ENCODE measurements around the gene TTLL12. TPM values are rescaled to one million over a fixed set of nuclear protein-coding genes. Genes with fewer than 3 reads are reported as not detected.
A peak's percentile ranks its signal among the peaks of the same experiment; 100 is the strongest.

The TTLL12 gene
- polyA plus RNA-seq, 4 donors: 20.8 to 31.6 (median 27.8) TPM

- DNase-seq (ENCODE audit: low read depth in 4 of 4, low spot score in 3 of 4): no peak
Measured at GRCh38 chr22:43216738-43217137, 29.8 kb upstream of the TTLL12 start.

DNA sequence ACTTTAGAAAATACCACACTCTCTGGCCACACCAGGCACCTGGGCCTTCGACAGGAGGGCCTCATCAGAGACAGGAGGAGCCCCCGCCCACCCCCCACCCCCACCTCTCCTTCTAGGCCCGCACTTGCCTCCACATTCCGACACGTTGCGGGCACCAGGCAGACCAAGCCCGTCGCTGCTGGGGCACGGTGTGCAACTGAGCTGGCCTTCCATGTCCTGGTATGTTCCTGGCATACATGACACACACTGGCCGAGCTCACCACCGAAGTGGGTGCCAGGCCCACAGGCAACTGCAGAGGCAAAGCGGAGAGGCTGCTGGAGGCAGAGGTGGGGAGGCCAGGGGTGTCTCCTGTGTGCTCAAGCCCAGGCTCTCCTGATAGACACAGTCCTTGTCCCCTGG, 27.0 kb upstream of the TTLL12 start:
- no peak for DNase-seq (ENCODE audit: low read depth in 4 of 4, low spot score in 3 of 4)

DNA sequence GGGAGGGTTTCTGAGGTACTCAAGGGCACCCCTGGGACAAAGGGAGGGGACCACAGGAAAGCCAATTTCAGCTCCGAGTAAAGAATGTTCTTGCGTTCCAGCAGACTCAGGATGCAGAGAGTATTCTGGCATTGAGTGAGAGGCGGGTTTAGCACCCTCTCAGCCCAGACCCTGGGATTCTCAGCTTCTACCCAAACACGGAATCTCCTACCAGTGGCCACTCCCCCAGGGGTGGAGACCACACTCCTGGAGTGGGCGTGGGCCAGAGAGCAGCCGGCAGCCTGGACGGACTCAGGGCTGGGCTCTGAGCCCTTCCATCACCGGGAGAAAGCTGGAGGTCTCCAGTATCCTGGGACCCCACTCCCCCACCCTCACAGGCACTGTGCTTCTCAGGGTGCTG, 26.1 kb upstream of the TTLL12 start:
- no peak for DNase-seq (ENCODE audit: low read depth in 4 of 4, low spot score in 3 of 4)

DNA sequence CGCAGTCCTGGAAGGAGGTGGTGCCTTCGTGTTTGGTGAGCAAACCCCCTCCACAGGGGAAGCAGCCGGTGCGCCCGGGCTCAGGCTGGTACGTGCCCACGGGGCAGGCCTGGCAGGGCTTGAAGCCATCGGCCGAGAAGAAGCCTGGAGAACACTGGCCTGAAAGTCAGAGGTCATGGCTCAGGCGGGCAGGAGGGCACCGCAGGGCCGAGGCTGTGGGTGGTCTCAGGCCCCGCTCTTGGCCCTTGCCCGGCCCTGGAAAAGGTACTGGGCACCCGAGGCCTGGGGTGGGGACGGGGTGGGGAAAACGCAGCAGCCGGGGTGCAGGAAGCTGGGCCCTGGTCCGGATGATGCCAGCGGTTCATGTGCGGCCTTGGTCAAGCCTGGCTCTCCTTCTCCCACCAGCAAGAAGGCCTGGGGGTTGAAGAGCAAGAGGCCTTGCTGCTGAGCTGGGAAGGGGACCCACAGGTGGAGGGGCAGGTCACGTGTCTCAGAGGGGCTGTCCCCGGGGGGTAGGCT, 25.6 kb upstream of the TTLL12 start:
- DNase-seq (ENCODE audit: low read depth in 4 of 4, low spot score in 3 of 4): no peak

GRCh38 chr22:43211941-43212433, 25.1 kb upstream of the TTLL12 start:
- DNase-seq (ENCODE audit: low read depth in 4 of 4, low spot score in 3 of 4): no peak

GRCh38 chr22:43210631-43211515, 23.9 kb upstream of the TTLL12 start:
- DNase-seq (ENCODE audit: low read depth in 4 of 4, low spot score in 3 of 4): no peak

DNA sequence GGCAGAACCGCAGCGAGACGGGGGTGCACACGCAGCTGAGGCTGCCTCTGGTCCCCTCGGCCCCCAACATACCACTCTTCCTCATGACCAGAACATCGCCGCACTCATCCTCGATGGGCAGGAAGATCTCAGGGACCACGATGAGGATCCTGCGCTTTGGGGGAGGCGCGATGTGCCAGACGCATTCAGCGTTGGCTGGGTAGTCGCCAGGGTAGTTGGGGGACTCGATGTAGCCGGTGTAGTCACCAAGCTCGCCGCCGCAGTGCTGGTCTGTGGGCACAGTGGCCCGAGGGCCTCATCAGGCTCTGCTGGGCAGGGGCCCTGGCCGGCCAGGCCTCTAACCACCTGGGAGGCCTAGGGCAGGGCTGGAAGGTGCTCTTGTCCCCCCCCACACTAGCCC, 23.0 kb upstream of the TTLL12 start:
- no peak for DNase-seq (ENCODE audit: low read depth in 4 of 4, low spot score in 3 of 4)

DNA sequence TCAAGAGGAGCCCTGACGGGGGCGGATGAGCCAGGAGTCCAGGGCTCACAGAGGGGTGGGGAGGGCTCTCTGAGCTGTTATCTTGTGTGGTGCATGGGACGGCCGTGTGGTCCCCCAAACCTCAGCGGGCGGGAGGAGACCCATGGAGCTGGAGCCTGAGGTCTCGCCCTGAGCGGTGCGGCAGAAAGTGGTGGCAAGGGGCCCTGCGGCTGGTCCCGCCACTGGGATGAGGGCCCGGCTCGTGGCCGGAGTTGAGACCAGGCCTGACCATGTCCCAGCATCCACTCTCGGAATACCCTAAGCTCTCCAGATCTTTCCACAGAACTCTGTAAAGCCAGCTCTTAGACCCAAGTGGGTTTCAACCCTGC, 22.6 kb upstream of the TTLL12 start:
- no peak for DNase-seq (ENCODE audit: low read depth in 4 of 4, low spot score in 3 of 4)

DNA sequence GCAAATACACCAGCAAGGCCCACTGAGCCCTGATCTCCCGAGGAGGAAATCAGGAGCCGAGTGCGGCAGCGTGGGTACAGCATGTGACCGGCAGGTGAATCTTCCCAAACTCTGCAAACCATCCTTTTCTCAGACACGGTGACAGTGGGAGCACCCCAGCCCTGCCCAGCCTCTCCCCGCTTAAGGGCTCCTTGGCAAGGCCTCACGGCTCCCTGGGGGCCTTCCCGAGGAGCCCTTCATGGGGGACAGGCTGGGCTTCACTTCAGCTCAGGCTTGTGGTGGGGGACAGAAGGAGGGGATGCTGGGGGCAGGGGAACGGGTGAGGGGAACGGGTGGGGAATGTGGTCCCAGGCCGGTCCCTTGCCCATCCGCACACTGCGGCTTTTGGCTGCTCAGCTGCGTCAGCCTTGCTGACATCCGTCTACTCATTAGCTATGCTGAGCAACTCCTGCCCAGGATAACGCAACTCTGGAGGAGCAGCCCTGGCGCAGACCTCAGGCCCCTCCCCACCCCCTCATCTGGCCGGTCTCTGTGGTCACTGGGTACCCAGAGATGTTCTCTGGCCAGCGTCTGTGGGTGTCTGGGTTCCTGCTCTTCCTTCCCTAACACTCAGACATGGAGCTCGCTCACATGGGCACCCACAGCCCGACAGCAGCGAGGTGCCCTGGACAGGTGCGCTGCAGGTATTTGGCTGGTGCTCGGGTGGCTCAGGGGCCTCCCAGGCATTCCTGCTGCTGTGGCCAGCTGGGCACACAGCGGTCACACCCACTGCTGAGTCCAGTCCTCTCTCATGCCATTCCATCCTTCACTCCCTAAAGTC, 22.0 kb upstream of the TTLL12 start:
- DNase-seq (ENCODE audit: low read depth in 4 of 4, low spot score in 3 of 4): no peak

GRCh38 chr22:43207849-43208702, 21.1 kb upstream of the TTLL12 start:
- no peak for DNase-seq (ENCODE audit: low read depth in 4 of 4, low spot score in 3 of 4)

GRCh38 chr22:43207386-43207785, 20.5 kb upstream of the TTLL12 start:
- DNase-seq (ENCODE audit: low read depth in 4 of 4, low spot score in 3 of 4): no peak

- no peak for DNase-seq (ENCODE audit: low read depth in 4 of 4, low spot score in 3 of 4)
Measured at GRCh38 chr22:43206509-43207161, 19.7 kb upstream of the TTLL12 start.

DNA sequence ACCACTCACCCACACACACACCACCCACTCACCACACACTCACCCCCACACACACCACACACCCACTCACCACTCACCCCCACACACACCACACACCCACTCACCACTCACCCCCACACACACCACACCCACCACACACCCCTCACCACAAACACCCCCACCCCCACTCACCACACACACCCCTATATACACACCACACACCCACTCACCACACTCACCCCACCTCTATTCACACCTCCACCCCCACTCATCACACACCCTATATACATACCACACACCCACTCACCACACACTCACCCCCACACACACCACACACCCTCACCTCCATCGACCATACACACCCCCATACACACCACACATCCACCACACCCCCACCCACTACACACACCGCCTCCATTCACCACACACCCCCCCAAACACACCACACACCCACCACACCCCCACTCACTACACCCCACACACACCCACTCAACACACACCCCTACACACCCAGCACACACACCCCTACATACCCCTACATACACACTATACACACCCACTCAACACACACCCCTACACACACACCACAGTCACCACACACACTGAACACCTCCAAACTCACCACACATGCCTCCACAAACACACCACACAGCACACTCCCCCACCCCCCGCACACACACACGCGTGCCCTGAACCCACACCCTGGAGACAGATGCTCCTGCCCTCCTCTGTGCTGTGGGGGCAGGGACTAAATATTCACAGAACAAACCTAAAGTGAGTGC, 19.0 kb upstream of the TTLL12 start:
- DNase-seq (ENCODE audit: low read depth in 4 of 4, low spot score in 3 of 4): no peak

GRCh38 chr22:43205261-43205691, 18.3 kb upstream of the TTLL12 start:
- DNase-seq (ENCODE audit: low read depth in 4 of 4, low spot score in 3 of 4): no peak

DNA sequence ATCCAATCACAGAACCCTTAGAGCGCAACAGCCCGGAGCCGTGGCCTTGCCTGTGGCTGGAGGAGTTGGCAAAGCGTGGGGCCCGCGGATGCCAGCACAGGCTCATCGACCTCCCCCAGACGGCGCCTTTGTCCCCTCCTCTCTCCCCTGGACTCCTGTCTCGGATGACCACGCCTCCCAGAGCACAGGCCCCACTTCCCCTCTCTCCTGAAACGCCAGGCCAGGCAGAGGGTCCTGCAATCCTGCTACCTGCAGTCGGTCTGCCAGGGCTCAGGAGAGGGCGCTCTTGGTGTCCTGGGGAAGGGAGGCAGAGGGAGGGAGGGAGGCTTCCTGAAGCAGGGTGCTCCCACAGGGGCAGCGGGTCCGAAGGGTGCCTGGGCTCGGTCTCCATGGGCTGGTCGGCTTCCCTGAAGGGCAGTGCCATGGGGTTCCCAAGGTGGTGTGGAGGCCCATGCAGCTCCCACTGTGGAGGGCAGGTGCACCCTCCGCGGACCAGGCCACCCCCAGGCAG, 16.6 kb upstream of the TTLL12 start:
- peak in 1 of 4 donors; percentile 62 for DNase-seq (ENCODE audit: low read depth in 4 of 4, low spot score in 3 of 4)

DNA sequence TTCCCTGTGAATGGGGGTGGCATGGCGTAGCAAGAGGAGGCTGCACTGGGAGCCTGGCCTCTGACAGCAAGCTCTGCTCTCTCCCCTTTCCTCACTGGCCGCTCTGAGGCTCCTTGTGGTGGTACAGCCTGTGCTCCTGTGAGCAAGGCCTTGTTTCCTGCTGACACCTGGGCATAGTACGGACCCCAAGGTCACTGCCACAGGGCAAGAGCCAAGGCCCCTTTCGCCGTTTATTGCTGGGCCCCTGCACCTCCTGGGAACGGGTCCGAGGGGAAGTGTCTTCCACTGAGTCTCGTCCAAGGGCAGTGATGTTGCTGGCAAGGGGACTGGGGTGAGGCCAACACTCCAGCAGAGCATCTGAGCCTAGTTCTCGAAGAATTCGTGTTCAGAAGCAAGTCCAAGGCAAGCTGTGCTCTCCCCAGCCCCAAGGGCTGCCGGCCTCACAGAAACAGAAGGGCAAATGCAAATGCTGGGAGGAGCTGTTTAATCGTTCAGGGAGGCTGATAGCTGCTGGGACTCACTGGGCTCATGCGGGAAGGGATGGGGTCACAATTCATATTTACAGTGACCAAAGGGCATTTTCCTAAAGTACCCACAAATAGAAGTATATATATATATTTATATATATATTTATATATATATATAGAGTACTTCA, 15.9 kb upstream of the TTLL12 start:
- DNase-seq (ENCODE audit: low read depth in 4 of 4, low spot score in 3 of 4): no peak

- DNase-seq (ENCODE audit: low read depth in 4 of 4, low spot score in 3 of 4): no peak
Measured at GRCh38 chr22:43202326-43202725, 15.4 kb upstream of the TTLL12 start.

- DNase-seq (ENCODE audit: low read depth in 4 of 4, low spot score in 3 of 4): no peak
Measured at GRCh38 chr22:43201486-43202219, 14.7 kb upstream of the TTLL12 start.

All from right renal pelvis (tissue), 4 donors.